ENCODE measurements around the gene ALX4.

ALX4 gene

DNA sequence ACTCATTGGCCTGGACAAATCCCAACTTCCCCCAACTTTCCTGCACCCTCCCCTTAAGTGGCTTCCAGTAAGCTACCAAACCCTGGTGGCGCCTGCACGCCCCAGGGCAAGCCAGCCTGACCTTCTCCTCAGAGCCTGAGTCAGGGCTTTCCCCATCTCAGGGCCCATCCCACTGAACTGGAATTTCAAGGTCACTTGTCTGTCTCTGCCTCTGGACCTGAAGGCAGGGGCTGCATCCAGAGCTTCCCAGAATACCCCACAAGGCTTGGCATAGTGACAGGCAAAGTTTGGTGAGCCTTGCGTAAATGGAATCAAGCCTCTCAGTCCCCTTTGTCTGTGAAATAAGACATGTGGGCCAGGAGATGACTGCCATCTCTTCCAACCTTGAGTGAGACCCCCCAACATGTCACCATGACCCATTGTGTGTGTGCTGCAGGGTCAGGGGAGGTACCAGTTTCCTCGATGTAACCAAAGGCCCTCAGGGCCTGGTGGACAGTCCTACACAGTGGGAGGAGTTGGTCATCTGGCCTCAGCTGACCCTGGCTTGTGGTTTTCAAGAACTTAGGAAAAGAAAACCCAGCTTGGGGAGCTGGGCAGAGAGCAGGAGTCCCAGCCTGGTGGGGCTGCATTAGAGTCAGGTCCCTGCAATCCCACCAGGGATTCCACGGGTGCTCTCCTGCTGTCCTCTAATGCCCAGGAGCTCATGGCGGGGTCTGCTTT is 8.9 kb downstream of the ALX4 start:
- DNase-seq, result peak; percentile 75

DNA sequence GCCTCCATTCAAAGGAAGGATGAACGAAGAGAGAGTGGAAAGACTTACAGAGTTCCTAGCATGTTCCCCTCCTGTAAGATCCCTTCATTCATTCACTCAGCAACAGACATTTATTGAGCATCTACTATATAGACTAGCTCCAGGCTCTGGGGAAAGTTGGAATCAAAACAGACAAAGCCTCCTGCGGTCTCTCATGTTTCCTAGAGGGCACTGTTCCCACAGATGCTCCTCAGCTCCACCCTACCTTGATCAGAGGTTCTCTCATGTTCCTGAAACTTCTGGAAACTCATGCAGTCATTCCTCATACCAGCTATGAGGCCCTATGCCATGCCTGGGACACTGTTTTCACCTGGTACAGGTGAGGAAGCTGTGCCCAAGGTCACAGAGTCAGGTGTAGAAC is 11.1 kb downstream of the ALX4 start:
- DNase-seq, result no peak

DNA sequence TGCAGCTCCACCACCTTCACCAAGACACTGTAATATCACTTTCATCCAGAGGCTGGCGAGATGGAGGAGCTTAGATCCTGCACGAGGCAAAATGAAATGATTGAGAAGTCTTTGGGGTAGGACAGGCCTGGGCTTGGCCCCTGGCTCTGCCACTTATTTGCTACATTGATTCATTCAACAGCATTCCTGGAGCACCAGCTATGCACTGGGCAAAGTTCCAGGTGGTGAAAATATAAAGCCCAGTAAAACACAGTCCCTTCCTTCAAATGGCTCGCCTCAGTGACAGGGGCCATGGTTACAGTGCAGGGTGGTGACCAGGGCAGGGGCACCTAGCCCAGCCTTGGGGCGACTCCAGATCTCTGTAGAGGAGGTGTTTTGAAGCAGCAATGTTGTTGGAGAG is 19.7 kb downstream of the ALX4 start:
- no peak for DNase-seq

DNA sequence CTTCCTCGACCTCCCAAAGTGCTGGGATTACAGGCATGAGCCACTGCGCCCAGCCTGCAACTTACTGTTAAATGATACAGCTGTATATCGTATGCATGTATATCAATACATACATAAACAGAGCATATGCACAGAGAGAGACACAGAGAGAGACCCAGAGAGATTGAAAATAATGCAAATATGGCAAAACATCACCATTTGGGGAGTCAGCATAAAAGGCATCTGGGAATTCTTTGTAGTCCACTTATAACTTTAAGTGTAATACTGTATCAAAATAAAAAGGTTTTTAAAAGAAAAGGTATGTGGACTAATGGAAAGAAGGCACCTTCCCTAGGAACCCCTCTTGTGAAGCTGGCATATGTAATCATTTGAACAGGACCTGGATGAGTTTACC is 21.8 kb downstream of the ALX4 start:
- no peak for DNase-seq

DNA sequence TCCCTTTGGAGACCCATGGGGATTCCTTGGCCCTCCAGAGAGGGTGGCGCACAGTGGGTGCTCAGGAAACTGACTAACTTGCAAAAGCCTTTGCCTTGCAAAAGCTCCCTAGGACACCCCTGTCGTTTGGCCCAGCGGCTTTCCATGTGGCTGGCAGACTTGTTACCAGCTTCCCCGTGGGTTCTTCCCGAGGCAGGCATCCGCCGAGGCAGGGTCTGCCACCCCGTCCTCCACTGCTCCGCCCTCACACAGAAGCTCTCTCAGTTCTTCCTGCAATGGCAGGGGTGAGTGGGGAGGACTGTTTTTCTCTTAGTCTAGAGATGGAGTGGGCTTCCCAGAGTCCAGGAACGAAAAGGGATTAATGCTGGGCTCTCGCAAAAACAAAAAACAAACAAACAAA is 23.0 kb downstream of the ALX4 start:
- DNase-seq, result no peak

DNA sequence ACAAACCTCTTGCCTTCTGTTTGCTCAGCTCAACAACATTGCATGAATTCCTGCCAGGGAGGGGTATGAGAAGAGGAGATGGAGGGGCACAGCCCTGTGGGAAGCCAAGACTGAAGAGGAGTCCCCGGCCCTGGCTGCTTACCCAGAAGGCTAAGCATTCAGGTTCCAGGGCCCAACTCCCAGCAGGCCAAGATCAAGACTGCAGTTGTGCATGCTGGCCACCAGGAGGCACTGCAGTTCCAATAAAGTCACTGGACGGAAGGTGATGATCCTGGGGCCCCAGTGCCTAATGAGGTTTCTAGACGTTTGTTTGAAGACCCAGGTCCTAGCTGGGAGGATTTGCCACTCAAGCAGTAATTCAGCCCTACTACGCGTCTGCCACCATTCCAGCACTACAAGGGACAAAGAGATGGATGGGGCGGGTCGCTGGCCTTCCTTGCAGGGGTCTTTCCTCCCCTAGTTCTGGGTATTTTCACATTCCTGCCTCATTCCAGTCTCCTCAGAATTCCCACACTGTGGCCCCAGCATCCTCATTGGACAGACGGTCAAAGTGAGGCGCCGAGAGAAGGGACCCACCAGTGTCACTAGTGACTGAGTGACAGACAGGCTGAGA is 23.6 kb downstream of the ALX4 start:
- DNase-seq, result no peak

DNA sequence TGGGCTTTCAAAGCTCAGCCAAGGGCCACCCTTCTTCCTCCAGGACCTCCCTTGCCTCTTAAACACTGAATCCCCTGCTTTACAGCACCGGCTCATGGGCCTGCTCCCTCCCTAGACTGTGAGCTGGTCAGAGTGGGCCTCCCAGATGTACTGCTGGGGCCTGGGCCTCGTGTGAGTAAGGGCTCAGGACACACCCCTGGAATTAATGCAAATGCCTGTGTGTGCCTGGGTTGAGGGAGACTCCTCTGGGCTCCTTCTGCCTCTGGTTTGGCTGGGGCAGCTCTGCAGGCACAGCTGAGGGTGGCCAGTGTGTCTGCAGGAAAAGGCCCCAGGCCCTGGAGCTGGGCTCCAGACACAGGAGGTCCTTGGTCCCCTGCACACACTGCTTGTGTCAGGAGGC is 24.2 kb downstream of the ALX4 start:
- DNase-seq, result no peak

DNA sequence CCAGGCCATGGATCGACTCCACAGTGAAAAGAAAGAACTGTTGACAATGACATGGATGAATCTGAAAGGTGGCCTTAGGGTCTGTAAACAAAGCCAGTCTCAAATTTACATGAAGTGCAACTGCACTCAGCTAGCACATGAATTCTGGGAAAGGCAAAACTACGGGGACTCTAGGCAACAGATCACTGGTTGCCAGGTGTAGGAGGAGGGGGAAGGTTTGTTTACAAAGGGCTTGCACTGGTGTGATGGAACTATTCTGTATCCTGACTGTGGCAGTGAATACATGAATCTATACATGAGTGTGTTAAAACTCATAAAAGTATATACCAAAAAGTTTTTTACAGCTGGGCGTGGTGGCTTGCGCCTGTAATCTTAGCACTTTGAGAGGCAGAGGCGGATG is 27.3 kb downstream of the ALX4 start:
- DNase-seq, result no peak

DNA sequence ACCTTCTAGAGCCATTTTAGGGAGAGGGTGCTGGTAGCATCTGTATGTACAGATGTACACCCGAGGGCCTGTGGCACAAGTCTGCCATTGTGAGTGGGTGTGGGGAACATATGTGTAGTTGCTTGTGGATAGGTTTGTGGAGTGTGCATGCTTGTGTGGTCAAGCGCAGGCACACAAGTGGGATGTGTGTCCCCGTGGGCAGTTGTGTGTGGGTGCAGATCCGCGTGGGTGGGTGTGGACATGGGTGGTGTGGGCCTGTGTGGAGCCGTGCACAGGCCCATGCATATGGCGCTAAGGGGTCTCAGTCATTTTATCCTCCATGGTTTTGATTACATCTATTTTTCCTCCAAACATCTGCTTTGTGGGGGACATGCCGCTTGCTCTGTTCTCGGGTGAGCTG is 28.8 kb downstream of the ALX4 start:
- no peak for DNase-seq

DNA sequence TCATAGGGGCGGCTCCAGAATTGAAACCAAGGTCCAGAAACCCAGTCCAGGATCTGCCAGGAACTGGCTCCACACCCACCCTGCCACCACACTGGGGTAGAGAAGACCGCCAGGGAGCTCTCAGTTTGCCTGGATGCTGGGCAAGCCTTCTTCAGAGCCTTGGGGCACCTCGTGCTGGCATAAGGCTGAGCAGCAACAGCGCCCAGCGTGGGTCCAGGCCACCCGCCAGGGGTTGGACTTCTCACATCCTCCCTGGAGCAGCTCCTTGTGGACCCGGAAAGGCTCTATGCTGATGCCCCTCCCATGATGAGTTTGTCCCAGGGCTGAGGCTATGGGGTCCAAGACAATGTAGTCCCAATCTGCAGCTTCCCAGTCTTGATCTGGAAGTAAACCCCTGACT is 29.7 kb downstream of the ALX4 start:
- DNase-seq, result no peak

DNA sequence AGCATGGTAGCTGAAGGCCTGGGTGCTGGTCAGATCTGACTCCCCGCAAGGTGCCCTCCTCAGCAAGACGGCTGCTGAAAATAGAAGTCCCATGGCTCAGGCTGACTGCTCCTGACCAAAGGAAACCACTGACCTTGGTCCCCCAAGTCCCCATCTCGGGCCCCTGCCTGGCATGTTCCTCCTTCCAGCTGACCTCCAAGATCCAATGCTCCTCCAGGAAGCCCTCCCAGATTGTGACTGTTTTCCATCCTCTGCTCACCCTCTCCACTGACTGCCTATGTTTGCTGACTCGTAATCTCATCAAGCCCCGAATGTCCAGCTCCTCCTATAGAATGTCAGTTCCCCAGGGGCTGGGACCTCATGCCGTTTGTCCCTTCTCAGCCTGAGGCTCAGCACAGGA is 30.5 kb downstream of the ALX4 start:
- DNase-seq, result no peak

DNA sequence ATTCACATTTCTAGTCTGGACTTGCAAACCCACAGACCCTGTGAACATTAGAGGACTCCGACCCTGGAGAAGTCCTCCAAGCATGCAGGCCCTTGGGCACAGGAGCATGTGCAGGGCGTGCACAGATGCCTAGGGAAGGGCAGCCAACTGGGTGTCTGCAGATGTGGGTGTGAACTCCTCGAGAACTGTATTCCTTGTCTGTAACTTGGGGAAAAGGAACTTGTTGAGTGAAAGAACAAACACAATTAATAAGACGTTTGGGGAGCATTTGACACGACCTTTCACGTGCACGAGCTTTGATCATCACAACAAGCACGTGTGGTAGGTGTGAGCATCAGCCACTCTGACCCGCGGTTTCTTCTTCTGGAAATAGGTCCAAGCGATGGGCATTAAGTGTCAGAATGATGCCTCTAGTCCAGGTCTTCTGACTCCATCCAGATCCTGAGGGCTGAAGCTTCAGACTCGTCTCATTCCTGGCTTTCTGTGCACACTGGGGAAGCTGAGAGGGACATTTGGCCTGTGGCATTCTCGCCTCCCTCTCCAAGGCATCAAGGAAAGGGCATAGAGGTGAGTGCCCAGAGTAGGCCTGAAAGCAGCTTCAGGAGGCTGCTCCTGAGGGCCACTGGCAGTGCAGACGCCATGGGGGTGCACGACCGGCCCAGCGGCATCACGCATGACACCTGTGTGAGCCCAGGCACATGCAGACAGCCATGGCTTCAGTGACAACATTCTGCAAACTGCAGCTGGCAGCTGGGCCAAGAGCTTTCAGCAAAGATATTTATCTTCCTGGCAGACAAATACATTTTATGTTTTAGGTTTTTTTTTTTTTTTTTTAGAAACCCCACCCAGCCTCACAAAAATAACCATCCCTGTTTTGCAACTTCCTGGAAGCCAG is 32.5 kb downstream of the ALX4 start:
- DNase-seq, result no peak

DNA sequence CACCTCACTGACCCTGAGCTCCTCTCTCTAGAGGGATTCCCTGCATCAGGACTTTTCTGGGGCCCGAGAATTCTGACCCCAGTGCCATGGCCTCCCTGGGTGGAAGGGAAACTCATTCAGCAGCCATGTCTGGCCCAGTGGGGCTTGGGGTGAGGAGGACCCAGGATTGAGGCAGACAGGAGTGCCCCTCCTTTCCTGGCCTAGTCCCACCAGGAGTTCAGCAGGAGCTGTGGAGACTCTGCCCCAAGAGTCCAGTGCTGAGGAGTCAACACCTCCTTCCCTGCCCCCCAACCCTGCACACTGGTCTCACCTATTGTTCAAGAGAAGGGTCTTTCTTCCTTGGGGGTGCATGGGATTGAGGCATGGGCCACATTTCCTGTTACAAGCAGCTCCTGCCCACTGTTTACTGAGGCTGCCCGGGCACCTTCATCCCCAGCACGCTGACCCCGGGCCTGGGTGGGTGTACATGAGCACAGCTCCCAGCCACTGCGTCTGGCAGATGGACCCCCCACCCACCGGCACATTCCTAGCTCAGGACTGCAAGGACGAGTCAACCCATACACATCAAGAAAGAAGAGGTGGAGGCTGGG is 33.9 kb downstream of the ALX4 start:
- no peak for DNase-seq

DNA sequence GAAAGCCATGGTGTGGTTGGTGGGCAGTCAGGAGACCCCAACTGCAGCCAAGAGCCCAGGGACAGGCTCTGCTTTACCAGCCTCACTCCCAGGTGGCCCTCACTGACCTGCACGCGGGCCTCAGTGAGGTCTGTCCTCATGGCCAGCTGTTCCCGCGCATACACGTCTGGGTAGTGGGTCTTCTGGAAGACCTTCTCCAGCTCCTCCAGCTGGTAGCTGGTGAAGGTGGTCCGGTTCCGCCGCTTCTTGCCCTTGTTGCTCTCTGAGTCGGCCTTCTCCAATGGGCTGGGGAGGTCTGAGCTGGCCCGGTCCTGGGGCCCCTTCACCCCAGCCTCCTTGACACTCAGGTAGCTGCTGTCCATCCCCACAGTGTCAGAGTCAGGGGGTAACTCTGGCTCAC is 34.7 kb downstream of the ALX4 start:
- DNase-seq, result no peak

DNA sequence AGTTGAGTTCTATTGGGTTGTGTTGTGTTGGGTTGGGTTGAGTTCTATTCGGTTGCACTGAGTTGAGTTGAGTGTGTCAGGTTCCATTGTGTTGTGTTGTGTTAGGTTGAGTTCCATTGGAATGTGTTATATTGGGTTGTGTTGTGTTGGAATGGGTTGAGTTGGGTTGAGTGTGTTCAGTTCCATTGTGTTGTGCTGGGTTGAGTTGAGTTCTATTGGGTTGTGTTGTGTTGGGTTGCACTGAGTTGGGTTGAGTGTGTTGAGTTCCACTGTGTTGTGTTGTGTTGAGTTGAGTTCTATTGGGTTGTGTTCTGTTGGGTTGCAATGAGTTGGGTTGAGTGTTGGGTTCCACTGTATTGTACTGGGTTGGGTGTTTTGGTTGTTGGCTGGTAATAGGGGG is 35.5 kb downstream of the ALX4 start:
- no peak for DNase-seq

DNA sequence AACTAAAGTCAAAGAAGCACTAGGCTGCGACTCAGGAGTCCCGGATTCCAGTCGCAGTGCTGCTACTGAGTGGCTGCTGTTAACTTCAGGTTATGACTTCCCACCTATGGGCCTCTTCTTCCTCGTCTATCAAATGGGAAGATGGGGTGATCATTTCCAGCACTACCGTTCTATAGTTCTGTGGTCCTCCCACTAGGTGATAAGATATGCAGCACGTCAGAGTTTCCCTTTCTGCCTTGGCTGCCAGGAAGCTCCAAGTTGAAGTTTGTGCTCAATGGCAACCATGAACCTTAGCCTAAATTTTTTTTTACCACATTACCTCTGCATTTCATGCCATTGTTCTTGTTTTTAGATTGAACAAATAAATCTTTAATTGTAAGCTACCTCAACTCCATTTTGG is 38.7 kb downstream of the ALX4 start:
- no peak for DNase-seq

DNA sequence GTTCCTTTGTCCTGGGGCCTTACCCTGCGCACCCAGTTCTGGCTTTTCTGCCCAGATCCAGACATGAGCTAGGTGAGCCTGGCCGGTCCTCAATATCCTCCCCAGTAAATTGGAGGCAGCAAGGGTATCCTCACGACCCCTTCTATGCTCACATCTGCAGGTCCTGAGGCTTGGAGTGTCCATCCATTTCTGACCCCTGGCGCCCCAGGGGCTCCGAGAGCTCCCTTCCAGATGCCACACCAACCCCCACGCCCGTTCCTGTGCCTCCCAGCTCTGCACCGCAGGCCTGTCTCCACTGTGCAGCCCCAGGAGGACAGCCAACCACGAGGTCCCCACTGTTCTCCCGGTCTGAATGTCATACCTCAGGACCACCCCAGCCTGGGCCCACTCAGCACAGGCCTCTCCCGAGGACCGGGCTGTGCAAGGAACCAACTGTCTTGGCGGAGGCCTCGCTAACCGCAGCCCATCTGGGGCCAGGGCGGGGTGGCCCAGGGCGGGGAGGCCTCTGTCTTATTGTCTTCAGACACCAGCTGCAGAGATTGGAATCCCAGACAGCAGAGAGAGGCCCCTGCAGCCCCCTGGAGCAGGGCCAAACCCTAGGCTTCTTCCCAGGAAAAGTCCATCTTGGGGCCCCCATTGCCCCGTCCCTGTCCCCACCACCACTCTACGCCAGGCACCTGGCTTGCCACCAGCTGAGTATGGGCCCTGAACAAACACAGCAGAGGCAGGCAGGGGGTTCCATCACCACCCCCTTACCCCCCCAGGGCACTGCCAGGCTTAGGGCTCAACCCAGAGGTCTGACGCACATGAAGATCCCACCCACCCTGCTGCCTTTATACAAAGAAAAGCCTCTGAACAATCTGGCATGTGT is 39.3 kb downstream of the ALX4 start:
- DNase-seq, result no peak

DNA sequence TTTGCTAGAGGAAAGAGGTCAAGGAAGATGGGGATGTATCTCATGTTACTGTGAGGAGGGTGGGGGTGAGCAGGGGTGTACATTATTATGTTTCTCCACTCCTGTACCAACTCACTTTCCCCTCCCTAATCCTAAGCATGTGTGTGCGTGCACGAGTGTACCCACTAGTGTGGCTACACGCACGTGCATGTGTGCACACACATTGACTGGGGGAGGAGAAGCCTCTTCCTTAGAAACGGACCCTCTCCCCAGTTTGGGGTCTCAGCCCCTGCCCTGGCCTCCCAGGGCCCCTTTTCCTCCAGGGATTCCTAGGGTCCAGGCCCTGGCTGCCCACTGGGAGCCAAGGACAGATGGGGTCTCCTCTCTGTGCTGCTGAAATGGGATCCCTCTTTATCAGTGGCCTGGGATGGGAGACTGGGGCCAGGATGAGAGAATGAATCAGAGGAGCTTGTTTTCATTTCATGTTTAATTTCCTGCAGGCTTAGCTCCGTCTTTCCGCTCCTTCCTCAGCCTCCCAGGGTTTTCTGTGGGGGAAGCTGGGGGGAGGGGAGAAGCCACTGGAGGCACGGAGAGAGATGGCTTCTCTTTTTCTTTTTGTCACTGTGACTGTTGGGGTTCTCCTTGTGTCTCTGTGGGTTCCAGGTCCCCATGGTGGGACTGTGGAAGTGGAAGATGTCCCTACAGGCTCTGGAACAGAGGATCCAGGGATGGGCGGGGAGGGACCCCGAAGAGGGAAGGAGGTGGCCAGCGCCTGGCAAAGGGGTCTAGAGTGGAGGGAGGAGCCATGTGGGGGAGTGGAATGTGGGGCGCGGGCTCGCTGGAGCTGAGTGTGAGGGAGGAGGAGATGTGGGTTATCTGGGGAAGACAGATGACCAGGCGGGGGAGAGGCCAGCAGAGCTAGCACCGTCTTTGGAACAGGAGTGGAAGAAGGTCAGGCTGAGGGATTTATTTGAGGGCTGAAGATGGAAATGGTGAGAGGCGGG is 40.3 kb downstream of the ALX4 start:
- no peak for DNase-seq

DNA sequence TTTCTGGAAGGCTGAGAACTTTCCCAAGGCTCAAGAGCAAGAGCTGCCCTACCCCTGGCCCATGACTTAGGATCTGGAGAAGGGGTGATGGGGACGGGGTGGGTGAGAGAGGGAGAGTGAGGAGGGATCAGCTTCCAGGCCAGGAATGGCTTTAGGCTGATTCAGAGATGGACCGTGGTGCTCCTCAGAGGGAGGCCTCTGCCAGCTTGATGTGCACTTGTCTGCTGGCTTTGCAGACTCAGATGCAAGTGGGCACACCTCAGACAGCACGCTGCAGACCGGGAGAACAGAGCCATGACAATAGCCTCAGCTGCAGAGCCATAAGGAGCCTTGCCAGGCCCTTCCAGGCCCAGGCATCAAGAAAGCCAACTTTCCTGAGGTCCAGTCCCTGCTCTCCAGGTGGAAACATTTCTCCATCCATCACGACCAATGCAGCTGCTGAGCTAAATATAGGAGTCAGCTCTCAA is 41.3 kb downstream of the ALX4 start:
- DNase-seq, result no peak

DNA sequence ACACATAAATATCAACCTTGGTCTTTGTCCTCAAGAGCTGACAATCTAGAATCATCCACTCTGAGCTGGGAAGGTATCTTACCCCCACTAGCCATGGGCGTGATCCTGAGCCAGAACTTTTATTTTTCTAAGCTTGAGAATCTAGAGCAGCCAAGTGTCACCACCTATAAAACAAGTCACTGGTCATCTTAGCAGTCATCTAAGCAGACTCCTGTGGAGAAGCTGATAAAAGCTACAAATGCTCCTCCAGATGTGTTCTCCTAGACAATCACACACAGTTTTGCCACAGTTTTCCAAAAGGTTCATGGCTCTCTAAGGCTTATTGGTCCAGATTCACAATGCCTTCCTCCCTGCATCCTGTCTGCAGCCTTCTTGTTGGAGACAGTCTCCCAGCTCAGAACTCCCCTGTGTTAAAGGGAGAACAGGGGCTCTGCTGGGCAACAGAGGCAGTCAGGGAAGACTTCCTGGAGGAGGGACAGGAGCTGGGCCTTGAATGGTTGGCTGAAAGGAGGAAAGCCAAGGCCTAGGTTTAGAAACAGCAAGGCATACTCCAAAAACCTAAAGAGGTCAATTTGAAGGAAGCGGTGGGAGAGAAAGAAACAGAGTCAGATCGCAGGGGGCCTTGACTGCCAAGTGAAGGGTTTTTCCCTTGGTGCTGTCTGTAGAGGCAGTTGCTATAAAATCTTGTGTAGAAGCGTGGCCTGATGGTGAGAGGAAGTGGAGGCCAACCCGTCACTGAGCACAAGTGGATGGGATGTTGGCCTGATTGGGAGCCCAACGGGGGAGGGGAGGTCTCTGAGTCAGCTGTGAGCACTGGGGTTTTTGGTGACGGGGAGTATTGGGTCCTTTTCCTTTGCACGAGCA is 42.0 kb downstream of the ALX4 start:
- DNase-seq, result no peak
